ENCODE results near the gene KANK2. TPM values are rescaled to one million over a fixed set of nuclear protein-coding genes. Genes with fewer than 3 reads are reported as not detected.

Gene KANK2
- total and polyA plus RNA-seq, 2 of the 13 experiments (the other 11 are each of a cell fraction or from before 2014, with no cell fraction given) = 5.7 to 12.9 TPM

DNA sequence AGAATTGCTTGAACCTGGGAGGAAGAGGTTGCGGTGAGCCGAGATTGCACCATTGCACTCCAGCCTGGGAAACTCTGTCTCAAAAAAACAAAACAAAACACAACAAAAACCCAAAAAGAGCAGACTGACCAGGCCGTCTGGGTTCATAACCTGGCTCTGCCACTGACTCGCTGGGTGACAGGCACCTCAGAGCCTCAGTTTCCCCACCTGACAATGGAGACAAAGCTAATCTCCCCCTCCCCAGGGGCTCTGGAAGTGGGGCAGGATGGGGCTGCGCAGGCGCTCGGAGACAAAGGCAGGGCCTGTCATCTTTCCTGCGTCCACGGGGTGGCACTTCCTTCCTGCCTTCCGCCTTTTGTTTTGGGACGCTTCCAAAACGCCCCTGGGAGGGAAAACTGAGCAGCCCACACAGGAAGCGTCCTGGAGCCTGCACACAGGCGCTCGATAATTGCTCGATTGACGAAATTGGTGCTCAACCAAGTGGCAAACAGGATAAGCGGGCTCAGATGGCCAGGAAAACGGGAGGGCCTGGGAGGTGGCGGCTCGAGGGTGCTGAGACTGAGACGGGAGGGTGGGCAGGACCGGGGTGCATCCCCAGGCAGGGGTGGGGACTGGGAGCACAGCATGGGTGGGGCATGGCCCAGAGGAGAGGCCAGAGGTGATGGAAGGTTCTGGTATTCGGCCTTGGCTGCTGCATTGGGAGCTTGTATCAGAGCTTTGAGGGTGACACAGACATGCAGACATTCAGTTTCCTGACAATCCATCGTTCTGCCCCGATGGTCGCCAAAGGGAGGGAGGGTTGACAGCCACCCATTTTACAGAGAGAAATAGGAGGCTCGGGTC, 59.6 kb downstream of the KANK2 start (continued):
- TF ChIP-seq, protein P1, sequence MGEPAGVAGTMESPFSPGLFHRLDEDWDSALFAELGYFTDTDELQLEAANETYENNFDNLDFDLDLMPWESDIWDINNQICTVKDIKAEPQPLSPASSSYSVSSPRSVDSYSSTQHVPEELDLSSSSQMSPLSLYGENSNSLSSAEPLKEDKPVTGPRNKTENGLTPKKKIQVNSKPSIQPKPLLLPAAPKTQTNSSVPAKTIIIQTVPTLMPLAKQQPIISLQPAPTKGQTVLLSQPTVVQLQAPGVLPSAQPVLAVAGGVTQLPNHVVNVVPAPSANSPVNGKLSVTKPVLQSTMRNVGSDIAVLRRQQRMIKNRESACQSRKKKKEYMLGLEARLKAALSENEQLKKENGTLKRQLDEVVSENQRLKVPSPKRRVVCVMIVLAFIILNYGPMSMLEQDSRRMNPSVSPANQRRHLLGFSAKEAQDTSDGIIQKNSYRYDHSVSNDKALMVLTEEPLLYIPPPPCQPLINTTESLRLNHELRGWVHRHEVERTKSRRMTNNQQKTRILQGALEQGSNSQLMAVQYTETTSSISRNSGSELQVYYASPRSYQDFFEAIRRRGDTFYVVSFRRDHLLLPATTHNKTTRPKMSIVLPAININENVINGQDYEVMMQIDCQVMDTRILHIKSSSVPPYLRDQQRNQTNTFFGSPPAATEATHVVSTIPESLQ (CRISPR knock-in tag; conservative IDR thresholded peaks at IDR 0.05) = no peak
- TF ChIP-seq ZSCAN20 (CRISPR knock-in tag; IDR thresholded peaks at IDR 0.05; ENCODE audit: borderline replicate concordance) (no peak), ZNF253 (CRISPR knock-in tag; IDR thresholded peaks at IDR 0.05; ENCODE audit: borderline replicate concordance) (no peak), BHLHE40 (IDR thresholded peaks at IDR 0.05; ENCODE audit: low read length) (no peak), ZMYM3 (CRISPR knock-in tag; IDR thresholded peaks at IDR 0.05) (peak; percentile 50; the same call in 1 of the 2 replicates), TRIM22 (IDR thresholded peaks at IDR 0.05) (no peak), SP1 (IDR thresholded peaks at IDR 0.05) (no peak), SP1 (CRISPR knock-in tag; IDR thresholded peaks at IDR 0.05) (no peak), PAF1 (CRISPR knock-in tag; IDR thresholded peaks at IDR 0.05) (no peak), FIP1L1 (IDR thresholded peaks at IDR 0.05; ENCODE audit: borderline replicate concordance, insufficient read depth, low read depth, low read length) (no peak), IRF9 (CRISPR knock-in tag; IDR thresholded peaks at IDR 0.05; ENCODE audit: borderline replicate concordance) (no peak), MAZ (IDR thresholded peaks at IDR 0.05; ENCODE audit: borderline replicate concordance, low read depth, low read length) (peak; percentile 75; the same call in 1 of the 2 replicates), MAZ (CRISPR knock-in tag; IDR thresholded peaks at IDR 0.05; ENCODE audit: low read depth) (0 out of 2 replicates have a peak, but pooled peaks have one; percentile 41), IRX3 (CRISPR knock-in tag; IDR thresholded peaks at IDR 0.05; ENCODE audit: borderline replicate concordance, low read depth) (no peak), SP2 (CRISPR knock-in tag; IDR thresholded peaks at IDR 0.05) (no peak), ZKSCAN8 (CRISPR knock-in tag; IDR thresholded peaks at IDR 0.05; ENCODE audit: borderline replicate concordance) (peak; percentile 93), POLR2A (IDR thresholded peaks at IDR 0.05; ENCODE audit: insufficient read depth in 1 of 2, low read depth in 2 of 2, low read length in 2 of 2) (no peak), USF2 (IDR thresholded peaks at IDR 0.05; ENCODE audit: low read depth, low read length) (no peak), USF2 (CRISPR knock-in tag; IDR thresholded peaks at IDR 0.05; ENCODE audit: borderline replicate concordance) (no peak), ZBTB42 (CRISPR knock-in tag; IDR thresholded peaks at IDR 0.05) (no peak), FOXC1 (CRISPR knock-in tag; IDR thresholded peaks at IDR 0.05; ENCODE audit: borderline replicate concordance) (no peak)
- TF ChIP-seq, protein P2, sequence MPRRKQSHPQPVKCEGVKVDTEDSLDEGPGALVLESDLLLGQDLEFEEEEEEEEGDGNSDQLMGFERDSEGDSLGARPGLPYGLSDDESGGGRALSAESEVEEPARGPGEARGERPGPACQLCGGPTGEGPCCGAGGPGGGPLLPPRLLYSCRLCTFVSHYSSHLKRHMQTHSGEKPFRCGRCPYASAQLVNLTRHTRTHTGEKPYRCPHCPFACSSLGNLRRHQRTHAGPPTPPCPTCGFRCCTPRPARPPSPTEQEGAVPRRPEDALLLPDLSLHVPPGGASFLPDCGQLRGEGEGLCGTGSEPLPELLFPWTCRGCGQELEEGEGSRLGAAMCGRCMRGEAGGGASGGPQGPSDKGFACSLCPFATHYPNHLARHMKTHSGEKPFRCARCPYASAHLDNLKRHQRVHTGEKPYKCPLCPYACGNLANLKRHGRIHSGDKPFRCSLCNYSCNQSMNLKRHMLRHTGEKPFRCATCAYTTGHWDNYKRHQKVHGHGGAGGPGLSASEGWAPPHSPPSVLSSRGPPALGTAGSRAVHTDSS (CRISPR knock-in tag; conservative IDR thresholded peaks at IDR 0.05) = no peak

Data from HepG2 (cell line).